HEK293 (cell line): Measurements from ENCODE around the gene STK10.

Source experiments
- GLIS1 ChIP-seq: fragments of 450-650 bp; formaldehyde crosslinking; IDR thresholded peaks from 2 replicates; pipeline ENCODE4 v1.5.1; 2016; ENCODE audit warnings: missing biosample characterization, missing genetic modification characterization
- REPIN1 ChIP-seq: fragments of 450-650 bp; formaldehyde crosslinking; IDR thresholded peaks from 2 replicates; pipeline ENCODE4 v1.5.1; 2017; ENCODE audit warnings: missing biosample characterization, missing genetic modification characterization, low read depth
- SCRT1 ChIP-seq: fragments of 450-650 bp; formaldehyde crosslinking; IDR thresholded peaks from 2 replicates; pipeline ENCODE4 v1.5.1; 2016; ENCODE audit warnings: missing biosample characterization, missing genetic modification characterization, borderline replicate concordance
- SP2 ChIP-seq: fragments of 450-650 bp; formaldehyde crosslinking; IDR thresholded peaks from 2 replicates; pipeline ENCODE4 v1.5.1; 2016; ENCODE audit warnings: missing biosample characterization, missing genetic modification characterization
- YY1 ChIP-seq: fragments of 450-650 bp; formaldehyde crosslinking; IDR thresholded peaks from 2 replicates; pipeline ENCODE4 v1.5.1; 2018; ENCODE audit warnings: missing biosample characterization, missing genetic modification characterization
- ZFHX2 ChIP-seq: fragments of 450-650 bp; formaldehyde crosslinking; conservative IDR thresholded peaks from 2 replicates; pipeline ENCODE4 v1.5.1; 2016; ENCODE audit warnings: missing biosample characterization, missing genetic modification characterization
- ZNF146 ChIP-seq: fragments of 450-650 bp; formaldehyde crosslinking; IDR thresholded peaks from 2 replicates; pipeline ENCODE4 v1.5.1; 2016; ENCODE audit warnings: missing biosample characterization, missing genetic modification characterization
- ZNF175 ChIP-seq: fragments of 450-650 bp; formaldehyde crosslinking; IDR thresholded peaks from 2 replicates; pipeline ENCODE4 v1.5.1; 2016; ENCODE audit warnings: missing biosample characterization, missing genetic modification characterization
- ZNF184 ChIP-seq: fragments of 450-650 bp; IDR thresholded peaks from 2 replicates; pipeline ENCODE4 v1.5.1; 2018; ENCODE audit warnings: missing biosample characterization, mild to moderate bottlenecking, missing genetic modification characterization
- ZNF2 ChIP-seq: fragments of 450-650 bp; formaldehyde crosslinking; IDR thresholded peaks from 2 replicates; pipeline ENCODE4 v1.5.1; 2016; ENCODE audit warnings: missing biosample characterization, missing genetic modification characterization
- ZNF354C ChIP-seq: fragments of 450-650 bp; formaldehyde crosslinking; IDR thresholded peaks from 2 replicates; pipeline ENCODE4 v1.5.1; 2016; ENCODE audit warnings: missing biosample characterization, missing genetic modification characterization, low read depth, borderline replicate concordance
- ZNF37A ChIP-seq: fragments of 450-650 bp; IDR thresholded peaks from 2 replicates; pipeline ENCODE4 v1.5.1; 2018; ENCODE audit warnings: missing biosample characterization, missing genetic modification characterization
- ZNF394 ChIP-seq: fragments of 450-650 bp; formaldehyde crosslinking; IDR thresholded peaks from 2 replicates; pipeline ENCODE4 v1.5.1; 2016; ENCODE audit warnings: missing biosample characterization, missing genetic modification characterization, mild to moderate bottlenecking, moderate library complexity, borderline replicate concordance
- ZNF501 ChIP-seq: fragments of 450-650 bp; formaldehyde crosslinking; IDR thresholded peaks from 2 replicates; pipeline ENCODE4 v1.5.1; 2016; ENCODE audit warnings: missing biosample characterization, missing genetic modification characterization
- ZNF514 ChIP-seq: fragments of 450-650 bp; formaldehyde crosslinking; IDR thresholded peaks from 2 replicates; pipeline ENCODE4 v1.5.1; 2016; ENCODE audit warnings: missing biosample characterization, missing genetic modification characterization
- ZNF596 ChIP-seq: fragments of 450-650 bp; IDR thresholded peaks from 2 replicates; pipeline ENCODE4 v1.5.0; 2018; ENCODE audit warnings: missing biosample characterization, mild to moderate bottlenecking, missing genetic modification characterization, moderate library complexity
- ZNF600 ChIP-seq: fragments of 450-650 bp; formaldehyde crosslinking; IDR thresholded peaks from 2 replicates; pipeline ENCODE4 v1.5.1; 2016; ENCODE audit warnings: missing biosample characterization, missing genetic modification characterization
- ZNF624 ChIP-seq: fragments of 450-650 bp; formaldehyde crosslinking; IDR thresholded peaks from 2 replicates; pipeline ENCODE4 v1.5.1; 2017; ENCODE audit warnings: missing biosample characterization, missing genetic modification characterization
- ZNF626 ChIP-seq: fragments of 450-650 bp; sonication (Bioruptor Pico); formaldehyde crosslinking; IDR thresholded peaks from 2 replicates; pipeline ENCODE4 v1.5.1; 2018; ENCODE audit warnings: missing biosample characterization, missing genetic modification characterization, inconsistent platforms
- ZNF654 ChIP-seq: fragments of 450-650 bp; formaldehyde crosslinking; IDR thresholded peaks from 2 replicates; pipeline ENCODE4 v1.5.1; 2016; ENCODE audit warnings: low read depth, missing biosample characterization, missing genetic modification characterization
- ZSCAN16 ChIP-seq: fragments of 450-650 bp; formaldehyde crosslinking; IDR thresholded peaks from 2 replicates; pipeline ENCODE4 v1.5.1; 2016; ENCODE audit warnings: missing biosample characterization, missing genetic modification characterization
- TF ChIP-seq, protein P1 (sequence below): fragments of 450-650 bp; formaldehyde crosslinking; IDR thresholded peaks from 2 replicates; pipeline ENCODE4 v1.5.1; 2016; ENCODE audit warnings: missing biosample characterization, missing genetic modification characterization
- TF ChIP-seq, protein P2 (sequence below): fragments of 450-650 bp; formaldehyde crosslinking; IDR thresholded peaks from 2 replicates; pipeline ENCODE4 v1.5.1; 2016; ENCODE audit warnings: missing biosample characterization, missing genetic modification characterization
- TF ChIP-seq, protein P3 (sequence below): fragments of 450-650 bp; formaldehyde crosslinking; IDR thresholded peaks from 2 replicates; pipeline ENCODE4 v1.5.1; 2017; ENCODE audit warnings: missing biosample characterization, mild to moderate bottlenecking, missing genetic modification characterization, moderate library complexity
- TF ChIP-seq, protein P4 (sequence below): fragments of 450-650 bp; formaldehyde crosslinking; IDR thresholded peaks from 2 replicates; pipeline ENCODE4 v1.5.1; 2016; ENCODE audit warnings: missing biosample characterization, missing genetic modification characterization
- TF ChIP-seq, protein P5 (sequence below): fragments of 450-650 bp; formaldehyde crosslinking; IDR thresholded peaks from 2 replicates; pipeline ENCODE4 v1.5.1; 2016; ENCODE audit warnings: missing biosample characterization, missing genetic modification characterization
- TF ChIP-seq, protein P6 (sequence below): fragments of 450-650 bp; formaldehyde crosslinking; IDR thresholded peaks from 2 replicates; pipeline ENCODE4 v1.5.1; 2016; ENCODE audit warnings: missing biosample characterization, missing genetic modification characterization
- TF ChIP-seq, protein P7 (sequence below): fragments of 450-650 bp; formaldehyde crosslinking; IDR thresholded peaks from 2 replicates; pipeline ENCODE4 v1.5.1; 2016; ENCODE audit warnings: missing biosample characterization, missing genetic modification characterization

Gene STK10

DNA sequence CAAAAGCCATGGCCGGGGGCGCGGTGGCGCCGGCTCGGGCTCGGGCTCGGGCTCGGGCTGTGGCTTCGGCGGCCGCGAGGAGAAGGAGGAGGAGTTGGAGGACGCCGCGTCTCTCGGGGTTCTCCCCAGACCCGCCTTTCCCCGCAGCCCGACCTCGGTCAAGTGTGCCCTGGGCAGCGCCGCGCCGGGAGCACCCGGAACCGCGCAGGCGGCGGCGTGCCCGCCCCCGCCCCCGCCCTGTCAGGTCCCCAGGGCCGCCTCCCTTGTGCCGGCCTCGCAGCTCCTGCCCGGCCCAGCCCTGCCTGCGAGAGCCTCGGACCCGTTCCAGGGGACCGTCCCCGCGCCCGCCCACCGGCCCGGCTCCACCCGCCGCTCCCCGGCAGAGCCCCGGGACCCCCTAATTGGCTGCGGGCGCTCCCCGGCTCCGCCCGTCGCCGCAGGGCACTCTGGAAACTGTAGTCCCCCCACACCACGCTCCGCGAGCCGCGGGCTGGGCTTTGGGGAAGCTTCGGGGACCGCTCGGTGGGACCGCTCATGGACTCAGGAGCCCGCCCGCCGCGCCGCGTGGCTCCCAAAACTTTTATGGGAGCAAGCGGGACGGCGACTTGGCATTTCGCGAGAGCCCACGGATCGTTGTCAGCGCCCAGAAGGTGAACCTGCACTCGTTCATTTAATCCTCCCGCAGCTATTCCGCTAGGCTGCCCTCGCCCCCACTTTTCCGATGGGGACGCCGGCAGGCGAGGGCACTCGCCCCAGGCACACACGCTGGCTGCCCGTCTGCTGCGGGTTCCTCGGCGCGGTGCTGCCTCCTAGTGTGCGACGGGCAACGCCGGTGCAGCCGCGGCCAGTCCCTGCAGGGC is at the start of gene STK10 (continued):
- TF ChIP-seq ZNF514 (tag by site-specific recombination) = no peak
- TF ChIP-seq ZNF501 = peak; percentile 94
- TF ChIP-seq, protein P1, sequence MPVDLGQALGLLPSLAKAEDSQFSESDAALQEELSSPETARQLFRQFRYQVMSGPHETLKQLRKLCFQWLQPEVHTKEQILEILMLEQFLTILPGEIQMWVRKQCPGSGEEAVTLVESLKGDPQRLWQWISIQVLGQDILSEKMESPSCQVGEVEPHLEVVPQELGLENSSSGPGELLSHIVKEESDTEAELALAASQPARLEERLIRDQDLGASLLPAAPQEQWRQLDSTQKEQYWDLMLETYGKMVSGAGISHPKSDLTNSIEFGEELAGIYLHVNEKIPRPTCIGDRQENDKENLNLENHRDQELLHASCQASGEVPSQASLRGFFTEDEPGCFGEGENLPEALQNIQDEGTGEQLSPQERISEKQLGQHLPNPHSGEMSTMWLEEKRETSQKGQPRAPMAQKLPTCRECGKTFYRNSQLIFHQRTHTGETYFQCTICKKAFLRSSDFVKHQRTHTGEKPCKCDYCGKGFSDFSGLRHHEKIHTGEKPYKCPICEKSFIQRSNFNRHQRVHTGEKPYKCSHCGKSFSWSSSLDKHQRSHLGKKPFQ = peak; percentile 69; the same call in 1 of the 2 replicates
- TF ChIP-seq ZFHX2 (tag by site-specific recombination) = peak; percentile 38
- peak; percentile 80; the same call in 1 of the 2 replicates for TF ChIP-seq ZNF394 (tag by site-specific recombination)
- TF ChIP-seq, protein P2, sequence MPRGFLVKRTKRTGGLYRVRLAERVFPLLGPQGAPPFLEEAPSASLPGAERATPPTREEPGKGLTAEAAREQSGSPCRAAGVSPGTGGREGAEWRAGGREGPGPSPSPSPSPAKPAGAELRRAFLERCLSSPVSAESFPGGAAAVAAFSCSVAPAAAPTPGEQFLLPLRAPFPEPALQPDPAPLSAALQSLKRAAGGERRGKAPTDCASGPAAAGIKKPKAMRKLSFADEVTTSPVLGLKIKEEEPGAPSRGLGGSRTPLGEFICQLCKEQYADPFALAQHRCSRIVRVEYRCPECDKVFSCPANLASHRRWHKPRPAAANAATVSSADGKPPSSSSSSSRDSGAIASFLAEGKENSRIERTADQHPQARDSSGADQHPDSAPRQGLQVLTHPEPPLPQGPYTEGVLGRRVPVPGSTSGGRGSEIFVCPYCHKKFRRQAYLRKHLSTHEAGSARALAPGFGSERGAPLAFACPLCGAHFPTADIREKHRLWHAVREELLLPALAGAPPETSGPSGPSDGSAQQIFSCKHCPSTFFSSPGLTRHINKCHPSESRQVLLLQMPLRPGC = peak; percentile 41; the same call in 1 of the 2 replicates
- TF ChIP-seq ZNF146 = no peak
- TF ChIP-seq ZNF2 (tag by site-specific recombination) = peak; percentile 97
- TF ChIP-seq, protein P3, sequence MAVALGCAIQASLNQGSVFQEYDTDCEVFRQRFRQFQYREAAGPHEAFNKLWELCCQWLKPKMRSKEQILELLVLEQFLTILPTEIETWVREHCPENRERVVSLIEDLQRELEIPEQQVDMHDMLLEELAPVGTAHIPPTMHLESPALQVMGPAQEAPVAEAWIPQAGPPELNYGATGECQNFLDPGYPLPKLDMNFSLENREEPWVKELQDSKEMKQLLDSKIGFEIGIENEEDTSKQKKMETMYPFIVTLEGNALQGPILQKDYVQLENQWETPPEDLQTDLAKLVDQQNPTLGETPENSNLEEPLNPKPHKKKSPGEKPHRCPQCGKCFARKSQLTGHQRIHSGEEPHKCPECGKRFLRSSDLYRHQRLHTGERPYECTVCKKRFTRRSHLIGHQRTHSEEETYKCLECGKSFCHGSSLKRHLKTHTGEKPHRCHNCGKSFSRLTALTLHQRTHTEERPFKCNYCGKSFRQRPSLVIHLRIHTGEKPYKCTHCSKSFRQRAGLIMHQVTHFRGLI = peak; percentile 76
- TF ChIP-seq ZNF624 (tag by site-specific recombination) = no peak
- peak; percentile 6 for TF ChIP-seq YY1 (tag by site-specific recombination)
- peak; percentile 51 for TF ChIP-seq ZNF596 (tag by site-specific recombination)
- no peak for TF ChIP-seq SCRT1 (tag by site-specific recombination)
- no peak for TF ChIP-seq ZNF626 (tag by site-specific recombination)
- TF ChIP-seq SP2 (tag by site-specific recombination) = peak; percentile 46
- no peak for TF ChIP-seq ZNF184 (tag by site-specific recombination)
- peak; percentile 79 for TF ChIP-seq ZNF600
- TF ChIP-seq GLIS1 (tag by site-specific recombination) = peak; percentile 51; the same call in 1 of the 2 replicates
- TF ChIP-seq, protein P4, sequence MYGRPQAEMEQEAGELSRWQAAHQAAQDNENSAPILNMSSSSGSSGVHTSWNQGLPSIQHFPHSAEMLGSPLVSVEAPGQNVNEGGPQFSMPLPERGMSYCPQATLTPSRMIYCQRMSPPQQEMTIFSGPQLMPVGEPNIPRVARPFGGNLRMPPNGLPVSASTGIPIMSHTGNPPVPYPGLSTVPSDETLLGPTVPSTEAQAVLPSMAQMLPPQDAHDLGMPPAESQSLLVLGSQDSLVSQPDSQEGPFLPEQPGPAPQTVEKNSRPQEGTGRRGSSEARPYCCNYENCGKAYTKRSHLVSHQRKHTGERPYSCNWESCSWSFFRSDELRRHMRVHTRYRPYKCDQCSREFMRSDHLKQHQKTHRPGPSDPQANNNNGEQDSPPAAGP = peak; percentile 75
- no peak for TF ChIP-seq ZNF354C (tag by site-specific recombination)
- TF ChIP-seq, protein P5, sequence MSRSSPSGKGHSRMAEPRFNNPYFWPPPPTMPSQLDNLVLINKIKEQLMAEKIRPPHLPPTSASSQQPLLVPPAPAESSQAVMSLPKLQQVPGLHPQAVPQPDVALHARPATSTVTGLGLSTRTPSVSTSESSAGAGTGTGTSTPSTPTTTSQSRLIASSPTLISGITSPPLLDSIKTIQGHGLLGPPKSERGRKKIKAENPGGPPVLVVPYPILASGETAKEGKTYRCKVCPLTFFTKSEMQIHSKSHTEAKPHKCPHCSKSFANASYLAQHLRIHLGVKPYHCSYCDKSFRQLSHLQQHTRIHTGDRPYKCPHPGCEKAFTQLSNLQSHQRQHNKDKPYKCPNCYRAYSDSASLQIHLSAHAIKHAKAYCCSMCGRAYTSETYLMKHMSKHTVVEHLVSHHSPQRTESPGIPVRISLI = 0 out of 2 replicates have a peak, but pooled peaks have one; percentile 27
- no peak for TF ChIP-seq REPIN1 (tag by site-specific recombination)
- peak; percentile 55 for TF ChIP-seq ZNF654 (tag by site-specific recombination)
- no peak for TF ChIP-seq ZNF37A (tag by site-specific recombination)
- TF ChIP-seq ZNF175 = no peak
- TF ChIP-seq, protein P6, sequence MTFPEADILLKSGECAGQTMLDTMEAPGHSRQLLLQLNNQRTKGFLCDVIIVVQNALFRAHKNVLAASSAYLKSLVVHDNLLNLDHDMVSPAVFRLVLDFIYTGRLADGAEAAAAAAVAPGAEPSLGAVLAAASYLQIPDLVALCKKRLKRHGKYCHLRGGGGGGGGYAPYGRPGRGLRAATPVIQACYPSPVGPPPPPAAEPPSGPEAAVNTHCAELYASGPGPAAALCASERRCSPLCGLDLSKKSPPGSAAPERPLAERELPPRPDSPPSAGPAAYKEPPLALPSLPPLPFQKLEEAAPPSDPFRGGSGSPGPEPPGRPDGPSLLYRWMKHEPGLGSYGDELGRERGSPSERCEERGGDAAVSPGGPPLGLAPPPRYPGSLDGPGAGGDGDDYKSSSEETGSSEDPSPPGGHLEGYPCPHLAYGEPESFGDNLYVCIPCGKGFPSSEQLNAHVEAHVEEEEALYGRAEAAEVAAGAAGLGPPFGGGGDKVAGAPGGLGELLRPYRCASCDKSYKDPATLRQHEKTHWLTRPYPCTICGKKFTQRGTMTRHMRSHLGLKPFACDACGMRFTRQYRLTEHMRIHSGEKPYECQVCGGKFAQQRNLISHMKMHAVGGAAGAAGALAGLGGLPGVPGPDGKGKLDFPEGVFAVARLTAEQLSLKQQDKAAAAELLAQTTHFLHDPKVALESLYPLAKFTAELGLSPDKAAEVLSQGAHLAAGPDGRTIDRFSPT (tag by site-specific recombination) = peak; percentile 95
- TF ChIP-seq, protein P7, sequence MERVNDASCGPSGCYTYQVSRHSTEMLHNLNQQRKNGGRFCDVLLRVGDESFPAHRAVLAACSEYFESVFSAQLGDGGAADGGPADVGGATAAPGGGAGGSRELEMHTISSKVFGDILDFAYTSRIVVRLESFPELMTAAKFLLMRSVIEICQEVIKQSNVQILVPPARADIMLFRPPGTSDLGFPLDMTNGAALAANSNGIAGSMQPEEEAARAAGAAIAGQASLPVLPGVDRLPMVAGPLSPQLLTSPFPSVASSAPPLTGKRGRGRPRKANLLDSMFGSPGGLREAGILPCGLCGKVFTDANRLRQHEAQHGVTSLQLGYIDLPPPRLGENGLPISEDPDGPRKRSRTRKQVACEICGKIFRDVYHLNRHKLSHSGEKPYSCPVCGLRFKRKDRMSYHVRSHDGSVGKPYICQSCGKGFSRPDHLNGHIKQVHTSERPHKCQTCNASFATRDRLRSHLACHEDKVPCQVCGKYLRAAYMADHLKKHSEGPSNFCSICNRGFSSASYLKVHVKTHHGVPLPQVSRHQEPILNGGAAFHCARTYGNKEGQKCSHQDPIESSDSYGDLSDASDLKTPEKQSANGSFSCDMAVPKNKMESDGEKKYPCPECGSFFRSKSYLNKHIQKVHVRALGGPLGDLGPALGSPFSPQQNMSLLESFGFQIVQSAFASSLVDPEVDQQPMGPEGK (tag by site-specific recombination) = peak; percentile 98
- 0 out of 2 replicates have a peak, but pooled peaks have one; percentile 21 for TF ChIP-seq ZSCAN16
